Kidney (tissue), 14 donors: Measurements from ENCODE around the gene ZNF620. TPM values are rescaled to one million over a fixed set of nuclear protein-coding genes. Genes with fewer than 3 reads are reported as not detected.

Experiments
- DNase-seq, 5 donors: peaks; one replicate each; pipeline ENCODE4 v3.0.0-alpha.2; 2013 to 2020
- FAIRE-seq: peaks from 2 replicates; lab custom pipeline; 2012; peaks lifted over from hg19 to GRCh38; lab: Jason Lieb, UNC
- H3K27ac ChIP-seq, 2 donors: one replicate each; pipeline ENCODE4 v1.7.0; 2013; ENCODE audit warnings: low read depth in 2 of 2, low read length in 2 of 2, inconsistent platforms in 1 of 2
- H3K27me3 ChIP-seq: one replicate; pipeline ENCODE4 v1.7.1; 2013; ENCODE audit warnings: low read length, inconsistent platforms; ENCODE audit not compliant: control insufficient read depth, insufficient read depth
- H3K36me3 ChIP-seq, 3 donors: one replicate each; pipeline versions ENCODE4 v1.7.0 to v1.7.1; 2013; ENCODE audit warnings: low read length in 3 of 3, control low read depth in 1 of 3, inconsistent platforms in 1 of 3; ENCODE audit not compliant: insufficient read depth in 3 of 3, control insufficient read depth in 2 of 3
- H3K4me1 ChIP-seq, 3 donors: one replicate each; pipeline versions ENCODE4 v1.7.0 to v1.7.1; 2013; ENCODE audit warnings: low read length in 3 of 3, inconsistent platforms in 1 of 3, low read depth in 1 of 3; ENCODE audit not compliant: control insufficient read depth in 2 of 3, insufficient read depth in 2 of 3
- H3K4me3 ChIP-seq, 3 donors: one replicate each; pipeline versions ENCODE4 v1.7.0 to v1.8.1; 2013; ENCODE audit warnings: low read length in 3 of 3, control low read depth in 1 of 3, inconsistent platforms in 1 of 3
- H3K9ac ChIP-seq, 3 donors: one replicate each; pipeline versions ENCODE4 v1.7.0 to v1.7.1; 2013; ENCODE audit warnings: low read length in 3 of 3, control low read depth in 1 of 3, inconsistent platforms in 1 of 3
- H3K9me3 ChIP-seq, 3 donors: one replicate each; pipeline versions ENCODE4 v1.7.0 to v1.7.1; 2013; ENCODE audit warnings: low read length in 3 of 3, control low read depth in 1 of 3, inconsistent platforms in 1 of 3; ENCODE audit not compliant: control insufficient read depth in 2 of 3, insufficient read depth in 1 of 3
- intact Hi-C: fragments of 100-400 bp; cut with DNase I; formaldehyde crosslinking; loops from one replicate; pipeline ENCODE4 v1.11.1; 2022
- polyA plus RNA-seq: library from polyadenylated mRNA; stranded (reverse); fragments of 350-450 nt; fragmentation: Illumina TruSeq; extraction: RNeasy Lipid Tissue Mini Kit (QIAGEN cat#74804); gene quantifications from one replicate; pipeline ENCODE4 v1.2.3, GENCODE V29; 2014; ENCODE audit warnings: low read depth, low replicate concordance; ENCODE audit not compliant: insufficient read depth
- total RNA-seq: library from RNA; stranded (reverse); fragmentation: NEBNext Ultra II Directional; extraction: Animal tissue kit (Norgen Biotek cat#: 25700); gene quantifications from one replicate; pipeline ENCODE4 v1.2.1, GENCODE V29; 2021
- TF ChIP-seq, protein P1 (sequence below): IDR thresholded peaks from 3 replicates; pipeline ENCODE4 v1.5.1; 2012; ENCODE audit warnings: mild to moderate bottlenecking, moderate library complexity, borderline replicate concordance; ENCODE audit not compliant: insufficient read depth; ENCODE audit errors: extremely low read depth
- donor health status: control.
- donor health status: control.
- donor health status: control.
- donor health status: control.
- donor health status: control.
- donor health status: DM: yes; HTN: yes; CAD: no.
- donor health status: Normal renal cell carcinoma (clear cell type).

Gene ZNF620
- total and polyA plus RNA-seq, 2 donors from 2014 or later, result 2.8 to 6.9 TPM

- H3K9ac ChIP-seq, result peak overlapping the region in 1 of 3 donors; percentile 67
- DNase-seq, result peak in 1 of 5 donors; percentile 1
These were observed 1.0 kb upstream of the ZNF620 start for GRCh38 chr3:40504636-40505430.

GRCh38 chr3:40511031-40511718 is 5.3 kb downstream of the ZNF620 start:
- H3K9me3 ChIP-seq, result no peaks in the 10 kb centered on the region
- intact Hi-C loops, result no loop called here
- DNase-seq (no peak), FAIRE-seq (no peak)
- H3K9ac ChIP-seq, result no peak overlapping the region
- TF ChIP-seq, protein P1, sequence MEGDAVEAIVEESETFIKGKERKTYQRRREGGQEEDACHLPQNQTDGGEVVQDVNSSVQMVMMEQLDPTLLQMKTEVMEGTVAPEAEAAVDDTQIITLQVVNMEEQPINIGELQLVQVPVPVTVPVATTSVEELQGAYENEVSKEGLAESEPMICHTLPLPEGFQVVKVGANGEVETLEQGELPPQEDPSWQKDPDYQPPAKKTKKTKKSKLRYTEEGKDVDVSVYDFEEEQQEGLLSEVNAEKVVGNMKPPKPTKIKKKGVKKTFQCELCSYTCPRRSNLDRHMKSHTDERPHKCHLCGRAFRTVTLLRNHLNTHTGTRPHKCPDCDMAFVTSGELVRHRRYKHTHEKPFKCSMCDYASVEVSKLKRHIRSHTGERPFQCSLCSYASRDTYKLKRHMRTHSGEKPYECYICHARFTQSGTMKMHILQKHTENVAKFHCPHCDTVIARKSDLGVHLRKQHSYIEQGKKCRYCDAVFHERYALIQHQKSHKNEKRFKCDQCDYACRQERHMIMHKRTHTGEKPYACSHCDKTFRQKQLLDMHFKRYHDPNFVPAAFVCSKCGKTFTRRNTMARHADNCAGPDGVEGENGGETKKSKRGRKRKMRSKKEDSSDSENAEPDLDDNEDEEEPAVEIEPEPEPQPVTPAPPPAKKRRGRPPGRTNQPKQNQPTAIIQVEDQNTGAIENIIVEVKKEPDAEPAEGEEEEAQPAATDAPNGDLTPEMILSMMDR, result no peak
- peaks cover 0 to 3% (median 0%) of the 10 kb centered on the region in 3 donors for H3K36me3 ChIP-seq
- H3K27ac ChIP-seq, result no peak overlapping the region
- H3K27me3 ChIP-seq, result no peaks in the 10 kb centered on the region
- H3K4me3 ChIP-seq, result no peak overlapping the region
- no peaks in the 10 kb centered on the region for H3K4me1 ChIP-seq

More at GRCh38 chr3:40504636-40505430, 1.0 kb upstream of the ZNF620 start:
- H3K9me3 ChIP-seq, result no peaks in the 10 kb centered on the region
- peak overlapping the region in 2 of 3 donors; percentile 93 to 94 for H3K4me3 ChIP-seq
- no peaks in the 10 kb centered on the region for H3K27me3 ChIP-seq
- no peaks in the 10 kb centered on the region for H3K36me3 ChIP-seq
- TF ChIP-seq, protein P1, result no peak
- intact Hi-C loops, result no loop called here
- FAIRE-seq, result no peak
- H3K4me1 ChIP-seq, result peaks cover 0 to 3% (median 0%) of the 10 kb centered on the region in 3 donors
- no peak overlapping the region for H3K27ac ChIP-seq

GRCh38 chr3:40516201-40516600 is 10.4 kb downstream of the ZNF620 start:
- DNase-seq (peak in 1 of 5 donors; percentile 12), FAIRE-seq (no peak)
- Histone ChIP-seq H3K27ac (no peak overlapping the region), H3K27me3 (no peaks in the 10 kb centered on the region), H3K9ac (no peak overlapping the region), H3K9me3 (no peaks in the 10 kb centered on the region), H3K4me1 (no peaks in the 10 kb centered on the region), H3K4me3 (no peak overlapping the region), H3K36me3 (peaks cover 0 to 8% (median 5%) of the 10 kb centered on the region in 3 donors)
- TF ChIP-seq, protein P1, result no peak
- intact Hi-C loops, result no loop called here
